GM04503 (cell line): ENCODE results near the gene SLCO1C1.

Source experiments
- DNase-seq: peaks from one replicate; pipeline ENCODE4 v3.0.0-alpha.2; 2012; ENCODE audit warnings: low read depth

The SLCO1C1 gene

DNA sequence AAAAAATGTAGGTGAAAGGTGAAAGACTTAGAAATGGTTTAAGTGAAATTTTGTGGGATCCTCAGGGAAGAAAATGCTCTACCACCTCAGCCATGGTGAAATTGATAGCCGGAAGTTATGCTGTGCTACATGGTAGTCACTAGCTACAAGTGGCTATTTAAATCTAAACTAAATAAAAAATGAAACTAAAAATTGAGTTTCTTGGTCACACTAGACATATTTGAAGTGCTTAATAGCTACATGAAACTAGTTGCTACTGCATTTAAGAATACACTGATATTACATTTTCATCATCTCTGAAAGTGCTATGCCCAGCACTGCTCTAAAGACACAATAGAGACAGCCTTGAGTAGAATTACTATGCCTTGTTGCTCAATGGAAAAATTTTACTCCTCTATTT is 105.0 kb downstream of the SLCO1C1 start:
- no peak for DNase-seq

DNA sequence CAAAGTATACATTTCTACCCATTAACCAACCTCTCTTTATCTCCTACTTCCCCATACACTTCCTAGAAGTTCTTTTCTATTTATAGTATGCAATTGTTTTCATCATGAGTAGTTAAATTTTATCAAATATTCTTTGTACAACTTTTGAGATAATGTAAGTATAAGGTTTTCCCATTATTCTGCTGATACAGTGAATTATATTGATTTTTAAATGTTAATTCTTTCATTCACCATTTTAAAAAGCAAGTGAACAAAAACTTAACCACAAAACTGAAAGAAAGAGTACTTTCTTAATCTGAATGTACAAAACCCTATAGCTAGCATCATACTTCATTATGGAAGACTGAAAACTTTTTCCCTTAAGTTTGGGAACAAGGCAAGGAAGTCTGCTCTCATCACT is 105.9 kb downstream of the SLCO1C1 start:
- no peak for DNase-seq
